GM10266 (cell line): ENCODE measurements around the gene MLXIPL.
A peak's percentile ranks its signal among the peaks of the same experiment; 100 is the strongest.

Source experiments
- DNase-seq: peaks from one replicate; pipeline ENCODE4 v3.0.0; 2012; ENCODE audit errors: extremely low spot score
- CTCF ChIP-seq: IDR thresholded peaks from 2 replicates; pipeline ENCODE4 v1.5.1; 2012; ENCODE audit warnings: mild to moderate bottlenecking, low read depth; ENCODE audit not compliant: control insufficient read depth, insufficient read depth; ENCODE audit errors: missing control alignments

MLXIPL gene

GRCh38 chr7:73606801-73607691, 17.3 kb downstream of the MLXIPL start:
- TF ChIP-seq CTCF = peak; percentile 91
- DNase-seq = peak; percentile 85

DNA sequence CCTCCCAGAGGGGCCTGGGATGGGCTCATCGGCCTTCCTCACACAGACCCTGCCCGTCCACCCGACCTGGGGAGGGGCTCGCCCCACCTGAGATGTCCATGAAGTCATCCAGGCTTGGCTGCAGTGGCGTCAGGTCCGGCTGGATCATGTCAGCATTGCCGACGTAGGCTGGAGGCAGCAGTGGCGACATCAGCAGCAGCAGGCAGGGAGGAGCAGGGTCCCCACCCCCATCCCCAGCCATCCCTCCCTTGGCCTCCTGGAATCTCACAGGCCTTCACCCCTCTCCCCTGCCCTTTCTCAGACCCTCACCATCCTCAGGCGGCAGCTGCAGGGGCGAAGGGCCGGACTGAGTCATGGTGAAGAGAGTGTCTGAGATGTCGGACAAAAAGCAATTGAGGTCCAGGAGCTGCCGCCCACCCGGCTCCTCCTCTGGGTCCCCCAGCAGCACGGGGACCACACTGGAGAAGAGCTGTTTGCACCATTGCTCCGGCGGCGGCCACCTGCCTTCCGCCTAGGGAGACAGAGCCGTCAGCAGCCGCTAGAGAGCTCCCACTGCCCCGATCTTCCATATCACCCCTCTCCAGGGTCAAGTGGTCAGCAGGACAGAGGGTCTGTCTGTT, 18.6 kb downstream of the MLXIPL start:
- no peak for DNase-seq
- no peak for TF ChIP-seq CTCF

- no peak for TF ChIP-seq CTCF
- DNase-seq = no peak
Observed at GRCh38 chr7:73602721-73603651, 21.3 kb downstream of the MLXIPL start.

DNA sequence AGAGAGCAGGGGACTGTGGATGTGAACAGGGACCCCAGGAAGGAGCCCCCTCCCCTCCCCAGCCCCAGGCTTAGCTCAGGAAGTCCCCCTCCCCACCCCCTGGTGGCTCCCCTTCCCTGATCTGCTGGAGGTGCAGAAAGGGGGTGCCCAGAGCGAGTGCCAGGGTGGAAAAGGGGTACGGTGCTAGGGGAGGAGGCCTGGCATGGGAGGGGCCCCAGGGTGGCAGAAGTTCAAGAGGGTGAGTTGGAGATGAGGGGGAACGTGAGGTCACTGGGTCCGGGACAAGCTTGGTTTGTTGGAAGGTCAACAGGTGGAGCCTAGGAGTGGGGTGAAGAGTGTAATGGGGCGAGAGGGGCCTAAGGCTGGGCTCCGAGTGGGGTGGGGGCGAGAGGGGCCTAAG, 24.4 kb downstream of the MLXIPL start:
- TF ChIP-seq CTCF = no peak
- no peak for DNase-seq

- TF ChIP-seq CTCF = no peak
- DNase-seq = no peak
Observed at GRCh38 chr7:73599151-73599882, 25.0 kb downstream of the MLXIPL start.

- TF ChIP-seq CTCF = no peak
- no peak for DNase-seq
Observed at GRCh38 chr7:73597978-73598782, 26.1 kb downstream of the MLXIPL start.
